SK-MEL-5 (cell line): ENCODE measurements around the gene FSD2. TPM values are rescaled to one million over a fixed set of nuclear protein-coding genes. Genes with fewer than 3 reads are reported as not detected.
A peak's percentile ranks its signal among the peaks of the same experiment; 100 is the strongest.

Experiments used
- DNase-seq: peaks from one replicate; pipeline ENCODE4 v3.0.0-alpha.2; 2016; ENCODE audit warnings: low read depth, low spot score
- in situ Hi-C: cut with HindIII; loops from 2 replicates; pipeline ENCODE4 v1.10.0; 2016; ENCODE audit warnings: low sequenced_read_pairs, high pct_unique_total_duplicates, low pct_unique_long_range_greater_than_20kb
- total RNA-seq: library from RNA; depleted of rRNA; stranded (reverse); fragments of >200 nt; shearing (Covaris generic); gene quantifications from 2 replicates; pipeline ENCODE4 v1.2.3, GENCODE V29; 2014

Gene FSD2
- total RNA-seq, 1 experiment from 2014 or later, result not detected

GRCh38 chr15:82807920-82808633 is 2.2 kb upstream of the FSD2 start:
- in situ Hi-C loops, result no loop called here
- DNase-seq, result no peak

GRCh38 chr15:82804575-82804949 is 1.3 kb downstream of the FSD2 start:
- in situ Hi-C loops, result no loop called here
- no peak for DNase-seq

- in situ Hi-C loops, result no loop called here
- DNase-seq, result no peak
Observed at GRCh38 chr15:82803793-82804574, 1.9 kb downstream of the FSD2 start.

- DNase-seq, result no peak
- in situ Hi-C loops, result no loop called here
Observed at GRCh38 chr15:82802497-82802896, 3.4 kb downstream of the FSD2 start.

- in situ Hi-C loops, result no loop called here
- no peak for DNase-seq
Observed at GRCh38 chr15:82799183-82799841, 6.6 kb downstream of the FSD2 start.

GRCh38 chr15:82798531-82799166 is 7.2 kb downstream of the FSD2 start:
- DNase-seq, result no peak
- in situ Hi-C loops, result no loop called here

- DNase-seq, result no peak
- in situ Hi-C loops, result no loop called here
Observed at GRCh38 chr15:82798104-82798503, 7.8 kb downstream of the FSD2 start.

GRCh38 chr15:82793737-82794136 is 12.1 kb downstream of the FSD2 start:
- in situ Hi-C loops, result no loop called here
- DNase-seq, result no peak

GRCh38 chr15:82792068-82792467 is 13.8 kb downstream of the FSD2 start:
- in situ Hi-C loops, result no loop called here
- no peak for DNase-seq

GRCh38 chr15:82790321-82790720 is 15.5 kb downstream of the FSD2 start:
- no peak for DNase-seq
- in situ Hi-C loops, result no loop called here

GRCh38 chr15:82789491-82789890 is 16.4 kb downstream of the FSD2 start:
- no peak for DNase-seq
- in situ Hi-C loops, result no loop called here

- DNase-seq, result no peak
- in situ Hi-C loops, result no loop called here
Observed at GRCh38 chr15:82788496-82788895, 17.4 kb downstream of the FSD2 start.

GRCh38 chr15:82781349-82781748 is 24.5 kb downstream of the FSD2 start:
- in situ Hi-C loops, result no loop called here
- DNase-seq, result no peak

GRCh38 chr15:82778755-82779154 is 27.1 kb downstream of the FSD2 start:
- no peak for DNase-seq
- in situ Hi-C loops, result no loop called here

GRCh38 chr15:82774496-82774895 is 31.4 kb downstream of the FSD2 start:
- DNase-seq, result no peak
- in situ Hi-C loops, result no loop called here

GRCh38 chr15:82771789-82772607 is 33.9 kb downstream of the FSD2 start:
- in situ Hi-C loops, result no loop called here
- no peak for DNase-seq

- DNase-seq, result peak; percentile 13
- in situ Hi-C loops, result no loop called here
Observed at GRCh38 chr15:82768414-82769054, 37.3 kb downstream of the FSD2 start.
